ENCODE data around the gene DLGAP1.

DNA sequence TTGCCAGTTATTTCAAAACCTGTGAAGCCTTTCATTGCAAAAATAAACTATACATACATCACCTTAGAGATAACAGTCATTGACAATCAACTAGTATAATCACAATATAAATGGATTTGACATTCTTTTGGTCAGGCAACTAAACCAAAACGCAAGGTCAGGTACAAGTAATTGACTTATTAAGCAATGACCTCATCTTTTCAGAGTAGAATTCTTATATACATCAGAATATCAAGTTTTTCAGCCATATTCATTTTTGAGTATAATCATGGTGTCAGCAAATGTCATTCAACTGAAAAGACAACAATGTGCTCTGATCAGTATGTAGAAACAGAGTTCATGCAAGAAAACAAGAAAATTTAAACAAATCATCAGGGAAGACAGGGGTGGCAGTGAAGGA, 796.6 kb downstream of the DLGAP1 start:
- no peak for TF ChIP-seq EZH2 (IDR thresholded peaks at IDR 0.05; ENCODE audit: borderline replicate concordance, low read length)
- TF ChIP-seq, protein P1, sequence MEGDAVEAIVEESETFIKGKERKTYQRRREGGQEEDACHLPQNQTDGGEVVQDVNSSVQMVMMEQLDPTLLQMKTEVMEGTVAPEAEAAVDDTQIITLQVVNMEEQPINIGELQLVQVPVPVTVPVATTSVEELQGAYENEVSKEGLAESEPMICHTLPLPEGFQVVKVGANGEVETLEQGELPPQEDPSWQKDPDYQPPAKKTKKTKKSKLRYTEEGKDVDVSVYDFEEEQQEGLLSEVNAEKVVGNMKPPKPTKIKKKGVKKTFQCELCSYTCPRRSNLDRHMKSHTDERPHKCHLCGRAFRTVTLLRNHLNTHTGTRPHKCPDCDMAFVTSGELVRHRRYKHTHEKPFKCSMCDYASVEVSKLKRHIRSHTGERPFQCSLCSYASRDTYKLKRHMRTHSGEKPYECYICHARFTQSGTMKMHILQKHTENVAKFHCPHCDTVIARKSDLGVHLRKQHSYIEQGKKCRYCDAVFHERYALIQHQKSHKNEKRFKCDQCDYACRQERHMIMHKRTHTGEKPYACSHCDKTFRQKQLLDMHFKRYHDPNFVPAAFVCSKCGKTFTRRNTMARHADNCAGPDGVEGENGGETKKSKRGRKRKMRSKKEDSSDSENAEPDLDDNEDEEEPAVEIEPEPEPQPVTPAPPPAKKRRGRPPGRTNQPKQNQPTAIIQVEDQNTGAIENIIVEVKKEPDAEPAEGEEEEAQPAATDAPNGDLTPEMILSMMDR (conservative IDR thresholded peaks at IDR 0.05 in 1 of 2, IDR thresholded peaks at IDR 0.05 in 1 of 2; ENCODE audit: extremely low read depth in 1 of 2, insufficient read depth in 1 of 2, low read depth in 1 of 2, low read length in 2 of 2), result no peak
